Endothelial cell of umbilical vein (primary cell): ENCODE results near the gene VPREB1. TPM values are rescaled to one million over a fixed set of nuclear protein-coding genes. Genes with fewer than 3 reads are reported as not detected.

Experiments used
- BruUV-seq: library from RNA; stranded (reverse); fragments of 400-500 nt; replicated peaks from 2 replicates; lab custom pipeline; 2021; lab: Mats Ljungman, UMichigan
- CTCF ChIA-PET: fragments of 300-600, 350-600 bp; sonication (Branson Sonifier 250); formaldehyde crosslinking; loops from one replicate; lab custom pipeline; 2021; ENCODE audit warnings: antibody characterized with exemption, inconsistent platforms; lab: Charles Lee
- POLR2A ChIA-PET: fragments of 300-600, 350-600 bp; sonication (Branson Sonifier 250); formaldehyde crosslinking; loops from one replicate; lab custom pipeline; 2021; ENCODE audit warnings: antibody characterized with exemption, inconsistent platforms; lab: Charles Lee
- DNase-seq: peaks from one replicate; pipeline ENCODE4 v3.0.0-alpha.2; 2011; ENCODE audit warnings: low read depth, low spot score
- FAIRE-seq: peaks from 2 replicates; lab custom pipeline; 2011; peaks lifted over from hg19 to GRCh38; lab: Jason Lieb, UNC
- H2AFZ ChIP-seq: 2 replicates; pipeline ENCODE4 v1.6.0; 2012; ENCODE audit warnings: low read depth, low read length, control low read depth, inconsistent platforms
- H3K27ac ChIP-seq: 2 replicates; pipeline ENCODE4 v1.5.1; 2011; ENCODE audit warnings: low read depth, mild to moderate bottlenecking, control low read depth, low read length, moderate library complexity; ENCODE audit not compliant: insufficient read depth
- H3K27me3 ChIP-seq, 2 experiments: 2 replicates each; pipeline versions ENCODE4 v1.6.0 to v1.6.1; 2011; ENCODE audit warnings: low read length in 2 of 2, mixed read lengths in 1 of 2; ENCODE audit not compliant: control insufficient read depth in 2 of 2, insufficient read depth in 2 of 2
- H3K36me3 ChIP-seq, 2 experiments: 2 replicates in 1 of 2; 3 replicates in 1 of 2; pipeline ENCODE4 v1.5.1; 2011; ENCODE audit warnings: low read length in 2 of 2, mild to moderate bottlenecking in 1 of 2, moderate library complexity in 1 of 2; ENCODE audit not compliant: control insufficient read depth in 2 of 2, insufficient read depth in 2 of 2; ENCODE audit errors: extremely low read depth in 1 of 2
- H3K4me1 ChIP-seq: 3 replicates; pipeline ENCODE4 v1.5.1; 2011; ENCODE audit warnings: mild to moderate bottlenecking, low read length; ENCODE audit not compliant: control insufficient read depth, insufficient read depth; ENCODE audit errors: extremely low read depth
- H3K4me2 ChIP-seq: 2 replicates; pipeline ENCODE4 v1.6.1; 2011; ENCODE audit warnings: low read length, control low read depth, mixed read lengths; ENCODE audit not compliant: insufficient read depth
- H3K4me3 ChIP-seq, 3 experiments: fragments of 200-600 bp in 1 of 3; sonication (generic), shearing (Covaris generic) in 1 of 3; replicated peaks in 1 of 3; 2 replicates each; pipeline ENCODE4 v1.5.1; 2011 to 2016; ENCODE audit warnings: control low read depth in 3 of 3, low read length in 3 of 3, mild to moderate bottlenecking in 2 of 3, inconsistent platforms in 1 of 3, low read depth in 1 of 3, moderate library complexity in 1 of 3; ENCODE audit not compliant: insufficient read depth in 1 of 3
- H3K79me2 ChIP-seq: 2 replicates; pipeline ENCODE4 v1.6.0; 2012; ENCODE audit warnings: low read length, inconsistent platforms; ENCODE audit not compliant: control insufficient read depth, insufficient read depth
- H3K9ac ChIP-seq: replicated peaks from 2 replicates; pipeline ENCODE3; 2011; ENCODE audit warnings: low read length, control low read depth; ENCODE audit not compliant: insufficient read depth; ENCODE audit errors: extremely low read depth
- H3K9me1 ChIP-seq: replicated peaks from 3 replicates; pipeline ENCODE4 v1.6.0; 2011; ENCODE audit warnings: mild to moderate bottlenecking, low read length; ENCODE audit not compliant: control insufficient read depth, insufficient read depth; ENCODE audit errors: extremely low read depth
- H3K9me3 ChIP-seq: replicated peaks from 2 replicates; pipeline ENCODE4 v1.5.1; 2012; ENCODE audit warnings: low read length, inconsistent platforms; ENCODE audit not compliant: control insufficient read depth, insufficient read depth
- H4K20me1 ChIP-seq: replicated peaks from 2 replicates; pipeline ENCODE3; 2011; ENCODE audit warnings: mild to moderate bottlenecking, low read length; ENCODE audit not compliant: control insufficient read depth, insufficient read depth; ENCODE audit errors: extremely low read depth
- CTCF ChIP-seq, 2 donors: IDR thresholded peaks; 1 replicate in 1 of 2; 2 replicates in 1 of 2; pipeline ENCODE4 v1.5.1; 2011; ENCODE audit warnings: low read length in 2 of 2, mild to moderate bottlenecking in 2 of 2, moderate library complexity in 2 of 2, control low read depth in 1 of 2, inconsistent platforms in 1 of 2, low read depth in 1 of 2; ENCODE audit not compliant: insufficient read depth in 1 of 2; ENCODE audit errors: extremely low read depth in 1 of 2
- EZH2 ChIP-seq: IDR thresholded peaks from 2 replicates; pipeline ENCODE4 v1.6.1; 2012; ENCODE audit warnings: borderline replicate concordance, low read depth, mild to moderate bottlenecking, moderate library complexity, low read length, inconsistent platforms; ENCODE audit not compliant: severe bottlenecking
- FOS ChIP-seq: IDR thresholded peaks from 2 replicates; pipeline ENCODE4 v1.6.1; 2011; ENCODE audit warnings: mild to moderate bottlenecking, low read length, moderate library complexity, borderline replicate concordance; ENCODE audit not compliant: insufficient read depth
- GATA2 ChIP-seq: IDR thresholded peaks from 2 replicates; pipeline ENCODE4 v1.7.0; 2011; ENCODE audit warnings: low read depth, mild to moderate bottlenecking, moderate library complexity, mixed read lengths, low read length; ENCODE audit not compliant: insufficient read length, insufficient read depth
- JUN ChIP-seq: IDR thresholded peaks from 2 replicates; pipeline ENCODE4 v1.6.1; 2011; ENCODE audit warnings: borderline replicate concordance, low read depth; ENCODE audit not compliant: insufficient read length, insufficient read depth
- MAX ChIP-seq: IDR thresholded peaks from 2 replicates; pipeline ENCODE4 v1.6.1; 2011; ENCODE audit not compliant: insufficient read depth, insufficient read length
- MYC ChIP-seq: IDR thresholded peaks from one replicate; pipeline ENCODE4 v1.6.1; 2011; ENCODE audit warnings: mild to moderate bottlenecking, low read depth, low read length
- POLR2A ChIP-seq: IDR thresholded peaks from 2 replicates; pipeline ENCODE4 v1.6.1; 2012; ENCODE audit warnings: low read depth, mild to moderate bottlenecking, control low read depth, low read length
- POLR2AphosphoS5 ChIP-seq: IDR thresholded peaks from 2 replicates; pipeline ENCODE4 v1.6.1; 2012; ENCODE audit warnings: low read depth, mild to moderate bottlenecking, control low read depth, low read length, moderate library complexity; ENCODE audit not compliant: insufficient read depth
- dilution Hi-C: fragments of 300-500 bp; cut with MboI; formaldehyde crosslinking; loops from one replicate; pipeline ENCODE4 v1.15.0; 2019; ENCODE audit warnings: low sequenced_read_pairs; ENCODE audit not compliant: extremely low pct_ligation_motif_present
- intact Hi-C: fragments of 100-400 bp; cut with micrococcal nuclease; formaldehyde crosslinking; loops from one replicate; pipeline ENCODE4 v1.10.0; 2022
- polyA plus RNA-seq, 4 experiments: library from polyadenylated mRNA; depleted of rRNA in 3 of 4; stranded (reverse) in 3 of 4; unstranded in 1 of 4; fragments of >200 nt; gene quantifications; 2 replicates each; pipeline versions ENCODE4 v1.2.1 to v1.2.3, GENCODE V29; 2011 to 2012; ENCODE audit warnings: missing spikeins in 1 of 4
- total RNA-seq: library from RNA; stranded (reverse); gene quantifications from 2 replicates; pipeline ENCODE4 v1.2.3, GENCODE V29; 2021

Gene VPREB1
- total and polyA plus RNA-seq, 2 donors (not counting 3 experiments of a cell fraction or from before 2014, with no cell fraction given): not detected

DNA sequence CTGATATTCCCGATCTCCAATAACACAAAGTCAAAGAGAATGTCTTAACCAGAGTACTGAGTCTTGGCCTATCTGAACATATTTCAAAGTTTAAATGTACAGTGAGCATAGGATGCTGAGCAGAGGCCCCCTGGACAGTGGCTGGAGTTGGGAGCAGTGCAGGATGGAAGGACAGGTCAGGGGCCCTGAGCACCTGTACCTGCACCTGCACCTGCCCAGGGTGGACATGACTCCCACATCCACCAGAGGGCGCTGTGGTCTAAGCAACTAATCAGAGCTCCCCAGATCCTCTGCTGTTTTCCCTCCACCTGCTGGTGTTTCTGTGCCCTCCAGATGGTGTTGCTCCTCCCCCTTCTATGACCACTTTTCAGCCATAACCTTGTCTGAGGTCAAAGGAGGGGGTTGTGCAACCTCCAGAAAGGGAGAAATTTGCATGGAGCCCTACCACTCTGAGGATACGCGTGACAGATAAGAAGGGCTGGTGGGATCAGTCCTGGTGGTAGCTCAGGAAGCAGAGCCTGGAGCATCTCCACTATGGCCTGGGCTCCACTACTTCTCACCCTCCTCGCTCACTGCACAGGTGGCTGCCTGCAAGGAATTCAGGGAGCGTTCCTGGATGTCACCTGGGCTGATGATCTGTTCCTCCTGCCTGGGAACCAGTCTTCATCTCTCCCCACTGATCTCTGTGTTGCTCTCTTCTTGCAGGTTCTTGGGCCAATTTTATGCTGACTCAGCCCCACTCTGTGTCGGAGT lies 49.1 kb upstream of the VPREB1 start:
- H3K9ac ChIP-seq: no peak overlapping the region
- H3K27me3 ChIP-seq: peaks cover 0 to 4% of the 10 kb centered on the region in 2 experiments
- no peak overlapping the region for H2AFZ ChIP-seq
- DNase-seq (peak; percentile 45), FAIRE-seq (peak; percentile 26)
- H4K20me1 ChIP-seq: no peaks in the 10 kb centered on the region
- H3K27ac ChIP-seq: no peak overlapping the region
- dilution Hi-C loops (no loop called here), intact Hi-C loops (loop anchor here (1.0 kb wide), 1 partner anchor 40 kb away; no protein-coding TSS in a partner anchor)
- TF ChIP-seq FOS (no peak), CTCF (IDR thresholded peaks at IDR 0.05; ENCODE audit: extremely low read depth in 1 of 2, insufficient read depth in 1 of 2, low read depth in 1 of 2, low read length in 2 of 2) (peak; percentile 81 to 87), MYC (no peak)
- CTCF ChIA-PET: interaction anchor here (0.6 to 3.3 kb wide), 29 partner anchors 9 to 229 kb away, joined by 3 to 66 read pairs (median 4); no protein-coding TSS in a partner anchor
- no peaks in the 10 kb centered on the region for H3K9me3 ChIP-seq
- no peak overlapping the region for H3K4me3 ChIP-seq
- H3K36me3 ChIP-seq: no peaks in the 10 kb centered on the region
- BruUV-seq: no TSS peak
- H3K4me1 ChIP-seq: no peaks in the 10 kb centered on the region
- POLR2A ChIA-PET: no interaction called here
- H3K9me1 ChIP-seq: no peaks in the 10 kb centered on the region
- H3K4me2 ChIP-seq: no peak overlapping the region
- no peaks in the 10 kb centered on the region for H3K79me2 ChIP-seq

DNA sequence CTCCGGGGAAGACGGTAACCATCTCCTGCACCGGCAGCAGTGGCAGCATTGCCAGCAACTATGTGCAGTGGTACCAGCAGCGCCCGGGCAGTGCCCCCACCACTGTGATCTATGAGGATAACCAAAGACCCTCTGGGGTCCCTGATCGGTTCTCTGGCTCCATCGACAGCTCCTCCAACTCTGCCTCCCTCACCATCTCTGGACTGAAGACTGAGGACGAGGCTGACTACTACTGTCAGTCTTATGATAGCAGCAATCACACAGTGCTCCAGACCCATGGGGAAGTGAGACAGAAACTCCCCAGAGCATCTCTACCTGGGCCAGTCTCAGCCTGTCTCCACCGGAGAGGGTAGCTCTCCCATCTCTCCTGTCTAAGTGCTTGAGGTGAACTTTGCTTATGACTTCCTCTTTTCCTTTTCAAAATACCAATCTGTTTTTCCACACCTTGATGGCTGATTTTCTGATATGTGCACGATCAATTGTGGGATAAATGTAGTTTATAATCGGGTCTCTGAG lies 48.5 kb upstream of the VPREB1 start:
- ChIA-PET CTCF (interaction anchor here (0.6 to 3.3 kb wide), 32 partner anchors 8 to 229 kb away, joined by 3 to 66 read pairs (median 4); no protein-coding TSS in a partner anchor), POLR2A (no interaction called here)
- Histone ChIP-seq H3K79me2 (no peaks in the 10 kb centered on the region), H3K9ac (no peak overlapping the region), H3K4me3 (no peak overlapping the region), H3K4me1 (no peaks in the 10 kb centered on the region), H3K9me1 (no peaks in the 10 kb centered on the region), H2AFZ (no peak overlapping the region), H3K36me3 (no peaks in the 10 kb centered on the region), H3K4me2 (no peak overlapping the region), H3K9me3 (no peaks in the 10 kb centered on the region), H3K27ac (no peak overlapping the region), H3K27me3 (peaks cover 0 to 4% of the 10 kb centered on the region in 2 experiments), H4K20me1 (no peaks in the 10 kb centered on the region)
- FAIRE-seq: no peak
- TF ChIP-seq MAX (no peak), EZH2 (no peak), CTCF (IDR thresholded peaks at IDR 0.05; ENCODE audit: extremely low read depth in 1 of 2, insufficient read depth in 1 of 2, low read depth in 1 of 2, low read length in 2 of 2) (no peak), JUN (no peak), POLR2A (no peak), GATA2 (no peak), FOS (no peak), POLR2AphosphoS5 (no peak), MYC (no peak)
- BruUV-seq: no TSS peak
- intact Hi-C loops: no loop called here
- dilution Hi-C loops: no loop called here
- no peak for DNase-seq
